Fibroblast of pulmonary artery (primary cell): ENCODE measurements around the gene TPST1.
A peak's percentile ranks its signal among the peaks of the same experiment; 100 is the strongest.

ENCODE experiments used
- DNase-seq: peaks from one replicate; pipeline ENCODE4 v3.0.0-alpha.2; 2010; ENCODE audit warnings: low read depth
- H3K4me3 ChIP-seq: replicated peaks from 2 replicates; pipeline ENCODE4 v1.5.1; 2011; ENCODE audit warnings: low read depth, mild to moderate bottlenecking, control low read depth, low read length, moderate library complexity
- TF ChIP-seq, protein P1 (sequence below): IDR thresholded peaks from 2 replicates; pipeline ENCODE4 v1.5.1; 2011; ENCODE audit warnings: mild to moderate bottlenecking, control low read depth, low read length, inconsistent platforms; ENCODE audit errors: missing control alignments

Gene TPST1

DNA sequence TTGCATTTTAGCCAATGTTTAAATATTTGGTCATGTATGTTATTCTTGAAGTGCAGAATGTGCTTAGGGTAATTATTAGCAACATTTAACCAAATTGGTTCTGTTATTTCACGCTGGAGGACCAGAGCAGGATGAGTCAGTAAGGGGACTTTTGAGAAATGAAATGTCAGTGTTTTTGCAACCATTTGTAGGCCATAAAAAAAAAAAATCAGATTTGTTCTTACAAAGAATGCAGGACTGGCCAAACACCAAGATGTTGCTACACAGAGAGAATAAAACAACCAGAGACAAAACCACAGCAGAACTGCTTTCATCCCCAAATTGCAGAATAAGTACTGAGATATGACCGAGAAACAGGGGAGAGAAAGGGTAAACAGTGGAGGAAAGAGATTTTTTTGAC is 62.1 kb downstream of the TPST1 start:
- peak overlapping the region; percentile 13 for H3K4me3 ChIP-seq
- TF ChIP-seq, protein P1, sequence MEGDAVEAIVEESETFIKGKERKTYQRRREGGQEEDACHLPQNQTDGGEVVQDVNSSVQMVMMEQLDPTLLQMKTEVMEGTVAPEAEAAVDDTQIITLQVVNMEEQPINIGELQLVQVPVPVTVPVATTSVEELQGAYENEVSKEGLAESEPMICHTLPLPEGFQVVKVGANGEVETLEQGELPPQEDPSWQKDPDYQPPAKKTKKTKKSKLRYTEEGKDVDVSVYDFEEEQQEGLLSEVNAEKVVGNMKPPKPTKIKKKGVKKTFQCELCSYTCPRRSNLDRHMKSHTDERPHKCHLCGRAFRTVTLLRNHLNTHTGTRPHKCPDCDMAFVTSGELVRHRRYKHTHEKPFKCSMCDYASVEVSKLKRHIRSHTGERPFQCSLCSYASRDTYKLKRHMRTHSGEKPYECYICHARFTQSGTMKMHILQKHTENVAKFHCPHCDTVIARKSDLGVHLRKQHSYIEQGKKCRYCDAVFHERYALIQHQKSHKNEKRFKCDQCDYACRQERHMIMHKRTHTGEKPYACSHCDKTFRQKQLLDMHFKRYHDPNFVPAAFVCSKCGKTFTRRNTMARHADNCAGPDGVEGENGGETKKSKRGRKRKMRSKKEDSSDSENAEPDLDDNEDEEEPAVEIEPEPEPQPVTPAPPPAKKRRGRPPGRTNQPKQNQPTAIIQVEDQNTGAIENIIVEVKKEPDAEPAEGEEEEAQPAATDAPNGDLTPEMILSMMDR = no peak
- DNase-seq = peak; percentile 95

DNA sequence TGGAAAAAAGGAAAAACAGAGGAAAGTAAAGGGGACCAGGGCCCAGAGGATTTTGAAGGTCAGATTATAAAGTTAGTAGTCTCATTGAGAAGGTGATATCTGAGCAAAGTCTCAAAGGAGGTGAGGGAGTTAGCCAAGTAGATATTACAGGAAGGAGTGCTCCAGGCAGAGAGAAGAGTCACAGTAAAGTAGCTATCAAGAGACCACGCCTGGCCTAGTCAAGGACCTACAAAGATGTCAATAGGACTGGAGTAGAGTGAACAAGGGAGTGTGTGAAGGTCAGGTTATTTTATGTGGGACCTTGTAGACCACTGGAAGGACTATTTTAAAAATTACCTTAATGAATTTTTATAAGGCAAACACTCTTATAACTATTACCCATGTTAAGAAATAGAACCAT is 64.8 kb downstream of the TPST1 start:
- DNase-seq = no peak
- no peak overlapping the region for H3K4me3 ChIP-seq
- TF ChIP-seq, protein P1 = no peak

DNA sequence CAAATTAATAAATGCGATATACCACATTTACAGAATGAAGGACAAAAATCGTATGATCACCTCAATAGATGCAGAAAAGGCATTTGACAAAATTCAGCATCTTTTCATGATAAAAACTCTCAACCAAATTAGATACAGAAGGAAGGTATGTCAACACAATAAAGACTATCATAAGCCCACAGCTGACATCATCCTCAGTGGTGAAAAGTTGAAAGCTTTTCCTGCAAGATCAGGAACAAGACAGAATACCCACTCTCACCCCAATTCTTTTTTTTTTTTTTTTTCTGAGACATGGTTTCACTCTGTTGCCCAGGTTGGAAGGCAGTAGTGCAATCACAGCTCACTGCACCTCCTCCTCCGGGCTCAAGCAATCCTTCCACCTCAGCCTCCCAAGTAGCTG is 67.2 kb downstream of the TPST1 start:
- no peak overlapping the region for H3K4me3 ChIP-seq
- TF ChIP-seq, protein P1 = no peak
- DNase-seq = no peak

DNA sequence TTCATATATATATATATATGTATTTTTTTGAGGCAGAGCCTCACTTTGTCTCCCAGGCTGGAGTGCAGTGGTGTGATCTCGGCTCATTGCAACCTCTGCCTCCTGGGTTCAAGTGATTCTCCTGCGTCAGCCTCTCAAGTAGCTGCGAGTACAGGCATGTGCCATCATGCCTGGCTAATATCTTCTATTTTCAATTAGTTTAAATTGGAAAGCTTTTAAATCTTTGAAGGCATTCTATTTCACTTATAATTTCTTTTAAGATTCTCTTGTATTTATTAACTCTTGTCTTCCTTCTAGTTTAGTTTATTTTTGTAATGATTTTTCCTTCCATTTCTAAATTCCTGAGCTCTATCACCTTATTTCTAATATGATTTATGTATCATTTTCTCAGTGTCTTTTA is 71.2 kb downstream of the TPST1 start:
- DNase-seq = no peak
- TF ChIP-seq, protein P1 = no peak
- H3K4me3 ChIP-seq = no peak overlapping the region

DNA sequence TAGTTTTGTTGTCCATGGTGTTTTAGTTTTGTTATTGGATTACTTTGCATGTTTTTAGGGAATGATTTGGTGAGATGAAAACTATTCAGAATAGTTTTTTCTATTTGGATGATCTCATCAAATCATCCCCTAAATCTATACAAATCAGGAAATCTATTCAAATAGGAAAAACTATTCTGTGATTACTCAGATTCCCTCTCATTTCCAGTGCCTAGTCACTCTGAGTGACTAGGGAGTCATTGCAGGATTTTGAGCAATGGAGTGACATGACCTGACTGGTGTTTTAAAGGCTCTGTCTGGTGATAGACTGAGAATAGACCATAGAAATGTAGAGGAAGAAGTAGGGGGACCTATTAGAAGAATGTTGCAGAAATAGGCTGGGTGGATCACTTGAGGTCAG is 72.4 kb downstream of the TPST1 start:
- TF ChIP-seq, protein P1 = no peak
- DNase-seq = no peak
- no peak overlapping the region for H3K4me3 ChIP-seq

DNA sequence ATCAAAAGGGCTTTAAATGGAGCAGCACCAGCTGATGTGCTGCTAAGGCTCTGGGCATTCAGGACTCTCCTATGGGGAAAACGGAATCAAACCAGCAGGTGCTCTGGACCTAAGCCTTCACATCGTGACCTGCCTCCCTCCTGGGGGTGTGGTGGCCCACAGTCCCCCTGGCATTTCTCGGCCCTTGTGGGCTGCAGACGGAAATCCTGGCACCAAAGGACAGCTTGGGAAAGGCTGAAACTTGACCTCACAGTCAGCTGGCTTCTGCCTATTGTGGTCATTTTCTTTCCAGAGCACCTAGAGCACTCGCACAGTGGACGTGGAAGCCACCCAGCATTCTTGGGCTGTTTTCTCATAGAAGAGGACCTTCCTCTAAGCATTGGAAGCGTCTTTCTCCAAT is 74.8 kb downstream of the TPST1 start:
- DNase-seq = no peak
- TF ChIP-seq, protein P1 = no peak

DNA sequence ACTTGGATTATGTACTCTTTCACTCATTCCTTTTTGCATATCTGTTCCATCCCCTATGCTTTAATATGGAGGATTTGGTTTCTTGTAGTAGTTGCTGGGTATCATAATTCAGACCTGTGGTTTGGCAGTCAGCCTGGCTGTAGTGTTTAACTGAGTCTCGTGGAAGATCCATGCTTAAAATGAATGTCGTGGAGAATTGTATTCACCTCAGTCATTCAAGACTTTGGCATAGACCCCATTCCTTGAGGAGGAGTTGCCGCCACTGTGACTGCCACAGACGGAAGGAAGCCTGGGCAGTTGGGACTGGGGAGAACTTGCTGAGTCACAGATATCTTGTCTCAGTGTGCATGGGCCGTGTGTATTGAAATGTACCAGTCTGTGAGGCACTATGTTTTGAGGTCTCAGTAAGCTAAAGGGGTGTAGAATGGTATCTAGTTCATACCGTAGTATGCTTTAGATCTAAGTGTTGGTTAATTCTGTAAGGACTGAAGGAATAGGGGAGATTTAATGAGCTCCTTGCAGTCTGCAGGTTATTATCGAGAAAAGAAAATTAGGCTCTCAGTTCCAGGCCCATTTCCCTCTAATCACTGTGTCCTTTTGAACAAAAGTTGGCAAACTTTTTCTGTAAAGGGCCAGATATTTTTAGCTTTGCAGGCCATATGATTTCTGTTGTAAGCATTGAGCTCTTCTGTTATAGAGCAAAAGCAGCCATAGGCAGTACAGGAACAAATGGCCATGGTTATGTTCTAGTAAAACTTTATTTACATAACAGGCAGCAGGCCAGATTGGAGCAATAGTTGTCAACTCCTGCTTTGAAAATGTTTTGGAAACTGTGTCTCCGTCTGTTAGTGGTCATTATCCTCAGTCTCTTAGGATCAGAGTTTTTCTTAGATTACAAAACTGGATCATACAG is 76.8 kb downstream of the TPST1 start:
- TF ChIP-seq, protein P1 = no peak
- no peak overlapping the region for H3K4me3 ChIP-seq
- DNase-seq = peak; percentile 95

More for the DNA sequence above, 74.8 kb downstream of the TPST1 start:
- H3K4me3 ChIP-seq = no peak overlapping the region
